B cell (primary cell): ENCODE data around the gene ARMC12. TPM values are rescaled to one million over a fixed set of nuclear protein-coding genes. Genes with fewer than 3 reads are reported as not detected.
A peak's percentile ranks its signal among the peaks of the same experiment; 100 is the strongest.

Source experiments
- ATAC-seq: fragments of 200-7000 bp; cut with Tn5 transposase; one replicate; pipeline ENCODE4 v1.10.0; 2021; ENCODE audit warnings: low read depth, mild to moderate bottlenecking, moderate number of reproducible peaks, moderate library complexity
- CTCF ChIA-PET: fragments of 350-600 bp; sonication (Branson Sonifier 250); formaldehyde crosslinking; loops from one replicate; lab custom pipeline; 2021; ENCODE audit warnings: antibody characterized with exemption, inconsistent platforms; lab: Charles Lee
- POLR2A ChIA-PET: fragments of 350-600 bp; sonication (Branson Sonifier 250); formaldehyde crosslinking; loops from one replicate; lab custom pipeline; 2021; ENCODE audit warnings: antibody characterized with exemption; lab: Charles Lee
- DNase-seq: peaks from one replicate; pipeline ENCODE4 v3.0.0; 2013
- H2AFZ ChIP-seq: 2 replicates; pipeline ENCODE4 v1.6.1; 2012; ENCODE audit warnings: mild to moderate bottlenecking, low read depth, low read length; ENCODE audit not compliant: insufficient read depth, poor library complexity, severe bottlenecking
- H3K27ac ChIP-seq, 2 donors: 1 replicate in 1 of 2; 2 replicates in 1 of 2; pipeline ENCODE4 v1.5.1; 2012 to 2013; ENCODE audit warnings: low read length in 2 of 2, mild to moderate bottlenecking in 2 of 2, moderate library complexity in 1 of 2
- H3K27me3 ChIP-seq, 4 experiments: fragments of 200-600 bp in 1 of 4; sonication (generic) in 1 of 4; replicated peaks in 1 of 4; 1 replicate in 2 of 4; 2 replicates in 2 of 4; pipeline versions ENCODE4 v1.6.1 to v1.7.0; 2013 to 2016; ENCODE audit warnings: low read length in 3 of 4, mild to moderate bottlenecking in 2 of 4, mixed read lengths in 1 of 4, moderate library complexity in 1 of 4; ENCODE audit not compliant: insufficient read depth in 4 of 4, control insufficient read depth in 3 of 4; ENCODE audit errors: control extremely low read depth in 1 of 4
- H3K36me3 ChIP-seq, 2 experiments: replicated peaks in 1 of 2; 1 replicate in 1 of 2; 2 replicates in 1 of 2; pipeline versions ENCODE4 v1.6.1 to v1.7.1; 2013; ENCODE audit warnings: low read length in 1 of 2; ENCODE audit not compliant: insufficient read depth in 2 of 2, control insufficient read depth in 1 of 2; ENCODE audit errors: control extremely low read depth in 1 of 2, extremely low read depth in 1 of 2
- H3K4me1 ChIP-seq, 2 donors: fragments of 200-600 bp in 1 of 2; sonication (generic) in 1 of 2; 1 replicate in 1 of 2; 2 replicates in 1 of 2; pipeline versions ENCODE4 v1.5.1 to v1.6.1; 2013 to 2017; ENCODE audit warnings: low read length in 2 of 2; ENCODE audit not compliant: control insufficient read depth in 2 of 2, insufficient read depth in 2 of 2
- H3K4me2 ChIP-seq: replicated peaks from 2 replicates; pipeline ENCODE3; 2012; ENCODE audit warnings: mild to moderate bottlenecking, low read depth, low read length; ENCODE audit not compliant: poor library complexity, severe bottlenecking
- H3K4me3 ChIP-seq, 5 experiments: fragments of 200-600 bp in 1 of 5; sonication (generic) in 1 of 5; 1 replicate in 3 of 5; 2 replicates in 2 of 5; pipeline versions ENCODE4 v1.5.1 to v1.7.0; 2011 to 2016; ENCODE audit warnings: low read length in 4 of 5, mild to moderate bottlenecking in 4 of 5, low read depth in 2 of 5, control low read depth in 1 of 5, moderate library complexity in 1 of 5; ENCODE audit not compliant: insufficient read depth in 1 of 5; ENCODE audit errors: control extremely low read depth in 1 of 5, extremely low read depth in 1 of 5
- H3K79me2 ChIP-seq: fragments of 200-600 bp; sonication (generic); one replicate; pipeline ENCODE4 v1.6.0; 2016; ENCODE audit warnings: low read length; ENCODE audit not compliant: control insufficient read depth, insufficient read depth
- H3K9ac ChIP-seq: fragments of 200-600 bp; sonication (generic); 2 replicates; pipeline ENCODE4 v1.6.1; 2017; ENCODE audit warnings: mild to moderate bottlenecking, low read length, moderate library complexity
- H3K9me3 ChIP-seq, 3 donors: one replicate each; pipeline versions ENCODE4 v1.6.1 to v1.7.1; 2013; ENCODE audit warnings: low read length in 2 of 3; ENCODE audit not compliant: control insufficient read depth in 2 of 3, insufficient read depth in 1 of 3; ENCODE audit errors: control extremely low read depth in 1 of 3
- H4K20me1 ChIP-seq: 2 replicates; pipeline ENCODE4 v1.6.0; 2012; ENCODE audit warnings: mild to moderate bottlenecking, low read length; ENCODE audit not compliant: insufficient read depth, control insufficient read depth, poor library complexity, severe bottlenecking
- H3K27ac Mint-ChIP-seq: one replicate; pipeline ENCODE4 v1.8.0; 2021; ENCODE audit warnings: mixed read lengths
- H3K27me3 Mint-ChIP-seq: one replicate; pipeline ENCODE4 v1.8.0; 2021; ENCODE audit warnings: mixed read lengths
- H3K4me1 Mint-ChIP-seq: one replicate; pipeline ENCODE4 v1.8.0; 2021; ENCODE audit warnings: mixed read lengths
- H3K4me3 Mint-ChIP-seq: one replicate; pipeline ENCODE4 v1.8.0; 2021; ENCODE audit warnings: mixed read lengths
- H3K9me3 Mint-ChIP-seq: one replicate; pipeline ENCODE4 v1.8.0; 2022; ENCODE audit warnings: mixed read lengths; ENCODE audit not compliant: insufficient read depth
- CTCF ChIP-seq: fragments of 200-600 bp; IDR thresholded peaks from one replicate; pipeline ENCODE4 v1.8.0; 2022; ENCODE audit warnings: antibody characterized with exemption, mild to moderate bottlenecking
- EZH2 ChIP-seq: IDR thresholded peaks from 2 replicates; pipeline ENCODE4 v1.6.1; 2012; ENCODE audit warnings: borderline replicate concordance, low read depth, mild to moderate bottlenecking, moderate library complexity, low read length; ENCODE audit not compliant: insufficient read depth, poor library complexity, severe bottlenecking
- WGBS: methylation state at CpG from one replicate; pipeline ENCODE4 v1.1.5; 2013; ENCODE audit warnings: missing lambda C conversion rate; ENCODE audit not compliant: insufficient coverage; 5-methylcytosine and 5-hydroxymethylcytosine counted together
- intact Hi-C: fragments of 100-400 bp; cut with micrococcal nuclease; formaldehyde crosslinking; loops from one replicate; pipeline ENCODE4 v1.10.0; 2022
- polyA plus RNA-seq: library from polyadenylated mRNA; depleted of rRNA; stranded (reverse); fragments of >200 nt; gene quantifications from 2 replicates; pipeline ENCODE4 v1.2.3, GENCODE V29; 2012
- total RNA-seq, 2 donors: library from RNA; stranded (reverse); fragments of 120-200 nt in 1 of 2; gene quantifications; 1 replicate in 1 of 2; 2 replicates in 1 of 2; pipeline versions ENCODE4 v1.2.3 to v1.2.4, GENCODE V29; 2013 to 2022

The ARMC12 gene
- total and polyA plus RNA-seq, 2 donors (not counting 1 experiment from before 2014, with no cell fraction given), result 0.52 to 2.8 TPM

GRCh38 chr6:35719404-35719829 is 17.4 kb upstream of the ARMC12 start:
- H4K20me1 ChIP-seq, result no peaks in the 10 kb centered on the region
- H3K9me3 ChIP-seq, result no peaks in the 10 kb centered on the region
- 6% methylated on average over 5 of the region's 5 CpGs for WGBS
- ATAC-seq (peak; percentile 40), DNase-seq (no peak)
- H3K4me3 ChIP-seq, result peak overlapping the region in 2 of 5 experiments; percentile 40 to 49
- H3K36me3 ChIP-seq, result no peaks in the 10 kb centered on the region
- no peaks in the 10 kb centered on the region for H3K79me2 ChIP-seq
- Mint-ChIP-seq H3K27ac (peak overlapping the region; percentile 87), H3K4me3 (peak overlapping the region; percentile 84), H3K4me1 (peaks cover 49% of the 10 kb centered on the region), H3K9me3 (no peaks in the 10 kb centered on the region), H3K27me3 (no peaks in the 10 kb centered on the region)
- H3K4me2 ChIP-seq, result peak overlapping the region; percentile 95
- peak overlapping the region; percentile 62 for H3K9ac ChIP-seq
- intact Hi-C loops, result loop anchor here (2.0 to 5.0 kb wide), 2 partner anchors 31 to 52 kb away; partner anchors contain the start of gene FKBP5
- peak overlapping the region; percentile 80 to 84 for H3K27ac ChIP-seq
- TF ChIP-seq EZH2 (no peak), CTCF (no peak)
- H2AFZ ChIP-seq, result no peak overlapping the region
- H3K27me3 ChIP-seq, result no peaks in the 10 kb centered on the region
- ChIA-PET CTCF (interaction anchor here (0.7 to 7.0 kb wide), 4 partner anchors 12 to 427 kb away, joined by 3 to 48 read pairs (median 4); partner anchors contain the start of gene ARMC12), POLR2A (interaction anchor here (0.6 to 1.4 kb wide), 4 partner anchors 9 to 38 kb away, joined by 3 to 8 read pairs (median 4); no protein-coding TSS in a partner anchor)
- peaks cover 39 to 49% of the 10 kb centered on the region in 2 donors for H3K4me1 ChIP-seq
